ENCODE data around the gene LSAMP. TPM values are rescaled to one million over a fixed set of nuclear protein-coding genes. Genes with fewer than 3 reads are reported as not detected.

LSAMP gene
- total and polyA plus RNA-seq, 2 of the 8 experiments (the other 6 are each of a cell fraction or from before 2014, with no cell fraction given): 1.8 to 5.7 TPM

GRCh38 chr3:115999613-116000012 is 445.7 kb downstream of the LSAMP start (continued):
- TF ChIP-seq MAFK (IDR thresholded peaks at IDR 0.05; ENCODE audit: low read depth, low read length) (no peak), NRF1 (IDR thresholded peaks at IDR 0.05; ENCODE audit: low read depth, low read length) (no peak), SIX5 (IDR thresholded peaks at IDR 0.05; ENCODE audit: low read depth, low read length) (no peak), KDM1A (IDR thresholded peaks at IDR 0.05; ENCODE audit: borderline replicate concordance, low read length) (no peak)

All from H1 (cell line).